Keratinocyte (primary cell): Measurements from ENCODE around the gene MCOLN3.

Experiments
- EZH2 ChIP-seq: IDR thresholded peaks from one replicate; pipeline ENCODE4 v1.6.1; 2012; ENCODE audit warnings: inconsistent platforms, mild to moderate bottlenecking, low read length, moderate library complexity
- TF ChIP-seq, protein P1 (sequence below), 3 experiments: IDR thresholded peaks in 1 of 3; conservative IDR thresholded peaks in 1 of 3; optimal IDR thresholded peaks in 1 of 3; 2 replicates in 2 of 3; 3 replicates in 1 of 3; pipeline versions ENCODE3 to v1.5.1; 2011; ENCODE audit warnings: low read length in 3 of 3, mild to moderate bottlenecking in 3 of 3, moderate library complexity in 2 of 3, control low read depth in 1 of 3, inconsistent platforms in 1 of 3; ENCODE audit not compliant: insufficient read depth in 2 of 3; ENCODE audit errors: extremely low read depth in 1 of 3

DNA sequence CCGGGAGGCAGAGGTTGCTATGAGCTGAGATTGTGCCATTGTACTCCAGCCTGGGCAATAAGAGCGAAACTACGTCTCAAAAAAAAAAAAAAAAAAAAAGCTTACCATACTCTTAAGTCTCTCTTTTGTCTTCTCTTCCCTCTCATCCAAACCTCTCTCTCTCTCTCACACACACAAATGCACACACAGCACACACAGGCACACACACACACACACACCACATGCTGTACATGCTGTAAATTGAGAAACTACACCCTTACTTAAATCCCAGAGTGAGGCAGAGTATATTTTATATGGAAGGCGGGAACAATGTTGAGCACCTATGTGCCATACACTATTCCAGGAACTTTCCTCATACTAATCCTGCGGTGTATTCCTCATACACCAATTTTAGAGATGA lies 6.5 kb downstream of the MCOLN3 start:
- TF ChIP-seq, protein P1, sequence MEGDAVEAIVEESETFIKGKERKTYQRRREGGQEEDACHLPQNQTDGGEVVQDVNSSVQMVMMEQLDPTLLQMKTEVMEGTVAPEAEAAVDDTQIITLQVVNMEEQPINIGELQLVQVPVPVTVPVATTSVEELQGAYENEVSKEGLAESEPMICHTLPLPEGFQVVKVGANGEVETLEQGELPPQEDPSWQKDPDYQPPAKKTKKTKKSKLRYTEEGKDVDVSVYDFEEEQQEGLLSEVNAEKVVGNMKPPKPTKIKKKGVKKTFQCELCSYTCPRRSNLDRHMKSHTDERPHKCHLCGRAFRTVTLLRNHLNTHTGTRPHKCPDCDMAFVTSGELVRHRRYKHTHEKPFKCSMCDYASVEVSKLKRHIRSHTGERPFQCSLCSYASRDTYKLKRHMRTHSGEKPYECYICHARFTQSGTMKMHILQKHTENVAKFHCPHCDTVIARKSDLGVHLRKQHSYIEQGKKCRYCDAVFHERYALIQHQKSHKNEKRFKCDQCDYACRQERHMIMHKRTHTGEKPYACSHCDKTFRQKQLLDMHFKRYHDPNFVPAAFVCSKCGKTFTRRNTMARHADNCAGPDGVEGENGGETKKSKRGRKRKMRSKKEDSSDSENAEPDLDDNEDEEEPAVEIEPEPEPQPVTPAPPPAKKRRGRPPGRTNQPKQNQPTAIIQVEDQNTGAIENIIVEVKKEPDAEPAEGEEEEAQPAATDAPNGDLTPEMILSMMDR (optimal IDR thresholded peaks at IDR 0.05 in 1 of 3, IDR thresholded peaks at IDR 0.05 in 1 of 3, conservative IDR thresholded peaks at IDR 0.05 in 1 of 3; ENCODE audit: extremely low read depth in 1 of 3, insufficient read depth in 2 of 3, low read length in 3 of 3), result no peak
- TF ChIP-seq EZH2, result no peak
